ENCODE data around the gene ITPA. TPM values are rescaled to one million over a fixed set of nuclear protein-coding genes. Genes with fewer than 3 reads are reported as not detected.
A peak's percentile ranks its signal among the peaks of the same experiment; 100 is the strongest.
"Not testable (repeated sequence)": the region's sequence is repeated elsewhere in the genome, so short reads cannot be mapped to it uniquely, and the experiment has no call there.

Gene ITPA
- total RNA-seq, 2 experiments from 2014 or later: 42.3 to 49.2 TPM

- Mint-ChIP-seq H3K27me3 (no peaks in the 10 kb centered on the region), H3K4me1 (peaks cover 20% of the 10 kb centered on the region), H3K9me3 (no peaks in the 10 kb centered on the region), H3K36me3 (ENCODE audit: low read depth) (peaks cover 65% of the 10 kb centered on the region), H3K4me3 (no peak overlapping the region), H3K27ac (no peak overlapping the region)
- ChIA-PET CTCF (no interaction called here), POLR2A (no interaction called here)
- no peak for DNase-seq
Observed at GRCh38 chr20:3199206-3199605, 10.1 kb upstream of the ITPA start.

DNA sequence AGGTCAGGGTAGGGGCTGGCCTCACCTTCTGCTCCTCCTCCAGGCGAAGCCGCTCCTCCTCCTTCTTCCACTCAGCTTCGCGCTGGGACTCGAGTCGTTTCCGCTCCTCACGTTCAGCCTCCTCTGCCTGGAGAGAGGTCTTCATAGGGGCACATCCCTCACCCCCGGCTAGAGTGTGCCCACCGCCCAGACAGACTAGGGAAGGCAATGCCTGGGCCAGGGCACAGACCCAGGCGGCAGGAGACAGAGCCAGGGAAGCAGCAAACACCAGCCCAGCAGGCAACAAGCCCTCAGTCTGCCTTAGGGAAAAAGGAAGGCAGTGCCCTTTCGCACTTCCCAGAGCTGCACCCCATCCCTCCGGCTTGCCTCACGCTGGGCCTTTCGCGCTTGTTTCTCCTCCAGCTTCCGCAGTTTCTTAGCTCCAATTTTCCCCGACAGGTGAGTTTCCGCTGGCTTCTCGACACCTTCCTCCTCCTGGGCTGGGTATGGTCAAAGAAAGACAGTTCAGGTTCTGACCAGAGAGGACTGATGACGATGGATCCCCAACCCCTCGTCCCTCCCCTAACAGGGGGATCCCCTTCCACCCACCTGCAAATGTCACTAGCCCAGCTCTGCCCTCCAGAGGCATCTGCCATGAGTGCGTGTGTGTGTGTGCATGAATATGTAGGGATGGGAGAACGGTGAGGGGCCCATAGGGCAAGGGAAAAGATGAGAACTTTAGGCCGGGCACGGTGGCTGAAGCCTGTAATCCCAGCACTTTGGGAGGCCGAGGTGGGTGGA is 9.1 kb upstream of the ITPA start:
- H3K27me3 Mint-ChIP-seq: no peaks in the 10 kb centered on the region
- CTCF ChIA-PET: no interaction called here
- no peak for DNase-seq
- no peak overlapping the region for H3K27ac Mint-ChIP-seq
- no peaks in the 10 kb centered on the region for H3K9me3 Mint-ChIP-seq
- POLR2A ChIA-PET: no interaction called here
- H3K4me3 Mint-ChIP-seq: no peak overlapping the region
- peaks cover 61% of the 10 kb centered on the region for H3K36me3 Mint-ChIP-seq (ENCODE audit: low read depth)
- H3K4me1 Mint-ChIP-seq: peaks cover 26% of the 10 kb centered on the region

DNA sequence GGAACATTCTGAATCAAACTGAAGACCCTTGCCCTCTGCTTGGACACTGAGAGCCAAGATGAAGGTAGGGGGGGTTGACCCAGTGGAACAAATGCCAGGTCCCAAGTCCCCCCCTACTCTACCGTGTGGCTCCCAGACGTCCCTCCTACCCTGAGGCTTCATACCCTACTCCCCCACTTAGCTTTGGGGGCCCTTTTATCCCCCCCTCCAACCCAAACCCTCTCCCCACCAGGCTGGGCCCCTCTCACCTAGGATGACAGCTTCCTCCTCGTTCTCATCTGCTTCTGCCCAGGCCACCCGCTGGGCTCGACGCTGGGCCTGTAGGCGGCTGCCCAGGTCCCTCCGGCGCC is 6.4 kb upstream of the ITPA start:
- H3K27me3 Mint-ChIP-seq: no peaks in the 10 kb centered on the region
- H3K9me3 Mint-ChIP-seq: no peaks in the 10 kb centered on the region
- ChIA-PET POLR2A (interaction anchor here (0.9 to 3.9 kb wide), 18 partner anchors 10 to 551 kb away, joined by 3 to 22 read pairs (median 4); partner anchors contain the start of genes FASTKD5, LZTS3, NOP56 and PTPRA), CTCF (interaction anchor here (0.6 to 1.6 kb wide), 4 partner anchors 16 to 114 kb away, joined by 3 to 6 read pairs (median 4); no protein-coding TSS in a partner anchor)
- peaks cover 42% of the 10 kb centered on the region for H3K36me3 Mint-ChIP-seq (ENCODE audit: low read depth)
- no peak for DNase-seq
- peak overlapping the region; percentile 89 for H3K4me3 Mint-ChIP-seq
- peaks cover 21% of the 10 kb centered on the region for H3K4me1 Mint-ChIP-seq
- H3K27ac Mint-ChIP-seq: peak overlapping the region; percentile 91

- CTCF ChIA-PET: interaction anchor here (1.2 to 1.6 kb wide), 3 partner anchors 15 to 48 kb away, joined by 3 to 6 read pairs (median 5); no protein-coding TSS in a partner anchor
- peak overlapping the region; percentile 89 for H3K4me3 Mint-ChIP-seq
- peaks cover 23% of the 10 kb centered on the region for H3K4me1 Mint-ChIP-seq
- H3K9me3 Mint-ChIP-seq: no peaks in the 10 kb centered on the region
- POLR2A ChIA-PET: interaction anchor here (0.9 to 3.9 kb wide), 22 partner anchors 11 to 552 kb away, joined by 3 to 22 read pairs (median 4); partner anchors contain the start of genes FASTKD5, LZTS3, NOP56 and PTPRA
- peak overlapping the region; percentile 91 for H3K27ac Mint-ChIP-seq
- H3K27me3 Mint-ChIP-seq: no peaks in the 10 kb centered on the region
- peak; percentile 70 for DNase-seq
- H3K36me3 Mint-ChIP-seq (ENCODE audit: low read depth): peaks cover 42% of the 10 kb centered on the region
Observed at GRCh38 chr20:3203315-3204123, 5.8 kb upstream of the ITPA start.

GRCh38 chr20:3204124-3204794 is 5.0 kb upstream of the ITPA start, which contains the start of gene DDRGK1:
Gene DDRGK1, minus strand, starts transcription at chr20:3204682. Its CDS starts 55 bp downstream, at chr20:3204627.
- no peaks in the 10 kb centered on the region for H3K9me3 Mint-ChIP-seq
- DNase-seq: peak; percentile 93
- H3K4me3 Mint-ChIP-seq: peak within 1 kb of the TSS; percentile 89
- CTCF ChIA-PET: interaction anchor here (1.5 to 1.6 kb wide), 2 partner anchors 15 to 48 kb away, joined by 5 to 6 read pairs; no protein-coding TSS in a partner anchor
- no peaks in the 10 kb centered on the region for H3K27me3 Mint-ChIP-seq
- H3K27ac Mint-ChIP-seq: peak within 1 kb of the TSS; percentile 91
- peaks cover 38% of the 10 kb centered on the region for H3K36me3 Mint-ChIP-seq (ENCODE audit: low read depth)
- peaks cover 28% of the 10 kb centered on the region for H3K4me1 Mint-ChIP-seq
- POLR2A ChIA-PET: interaction anchor here (0.9 to 3.9 kb wide), 14 partner anchors 11 to 216 kb away, joined by 3 to 22 read pairs (median 4); partner anchors contain the start of genes FASTKD5, LZTS3, SLC4A11 and UBOX5

- H3K27me3 Mint-ChIP-seq: no peaks in the 10 kb centered on the region
- H3K4me1 Mint-ChIP-seq: peaks cover 25% of the 10 kb centered on the region
- ChIA-PET POLR2A (interaction anchor here (1.2 to 6.1 kb wide), 5 partner anchors 9 to 163 kb away, joined by 4 to 48 read pairs (median 8); partner anchors contain the start of genes FASTKD5, MRPS26, SLC4A11 and UBOX5), CTCF (interaction anchor here (1.0 to 1.9 kb wide), 4 partner anchors 8 to 108 kb away, joined by 3 to 5 read pairs (median 4); no protein-coding TSS in a partner anchor)
- H3K36me3 Mint-ChIP-seq (ENCODE audit: low read depth): peaks cover 23% of the 10 kb centered on the region
- DNase-seq: peak; percentile 24
- peak overlapping the region; percentile 90 for H3K27ac Mint-ChIP-seq
- H3K4me3 Mint-ChIP-seq: peak overlapping the region; percentile 95
- H3K9me3 Mint-ChIP-seq: no peaks in the 10 kb centered on the region
Observed at GRCh38 chr20:3208786-3209256, 477 bp upstream of the ITPA start.

DNA sequence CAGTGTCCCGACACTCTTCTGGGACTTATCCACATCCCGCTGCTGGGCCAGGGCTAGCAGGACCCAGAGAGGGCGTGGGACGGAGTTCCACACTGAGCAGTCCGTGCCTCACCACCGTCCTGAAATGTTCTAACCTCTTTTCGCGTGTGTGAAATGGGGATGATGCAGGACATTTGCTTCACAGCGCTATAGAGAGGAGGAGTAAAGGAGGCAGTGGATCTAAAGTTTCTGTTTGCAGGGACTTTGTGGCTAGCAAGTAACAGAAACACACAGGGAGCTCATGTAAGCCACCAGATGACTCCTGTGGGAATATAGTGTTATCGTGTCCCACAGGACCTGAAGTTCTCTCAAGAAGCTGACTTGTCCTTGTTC is 634 bp downstream of the ITPA start:
- no peak for DNase-seq
- POLR2A ChIA-PET: interaction anchor here (0.9 to 6.1 kb wide), 5 partner anchors 8 to 164 kb away, joined by 3 to 48 read pairs (median 8); partner anchors contain the start of genes FASTKD5, MRPS26 and UBOX5

DNA sequence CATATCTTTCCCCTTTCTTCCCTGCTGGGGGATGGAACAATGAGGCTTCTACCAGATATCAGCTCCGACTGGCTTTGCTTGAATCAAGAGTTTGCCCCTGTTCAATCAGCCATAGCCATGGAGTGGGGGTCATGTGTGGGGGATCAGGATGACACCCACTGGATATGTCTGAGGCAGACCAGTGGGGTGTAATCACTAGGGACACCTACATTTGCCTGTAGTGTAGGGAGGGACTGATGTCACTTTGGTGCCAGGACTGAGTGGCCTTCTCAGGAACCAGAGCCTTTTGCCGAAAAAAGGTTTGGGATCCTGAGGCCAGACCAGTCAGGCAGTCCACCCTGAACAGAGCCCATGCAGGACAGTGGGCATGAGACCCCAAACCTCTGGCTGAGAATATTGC is 1.0 kb downstream of the ITPA start:
- H3K4me1 Mint-ChIP-seq: peaks cover 19% of the 10 kb centered on the region
- ChIA-PET POLR2A (interaction anchor here (0.9 to 6.1 kb wide), 5 partner anchors 8 to 164 kb away, joined by 3 to 48 read pairs (median 8); partner anchors contain the start of genes FASTKD5, MRPS26 and UBOX5), CTCF (interaction anchor here (0.9 to 1.6 kb wide), 5 partner anchors 8 to 157 kb away, joined by 3 to 9 read pairs (median 5); no protein-coding TSS in a partner anchor)
- H3K27me3 Mint-ChIP-seq: no peaks in the 10 kb centered on the region
- H3K9me3 Mint-ChIP-seq: no peaks in the 10 kb centered on the region
- DNase-seq: no peak
- peak overlapping the region; percentile 95 for H3K4me3 Mint-ChIP-seq
- H3K27ac Mint-ChIP-seq: peak overlapping the region; percentile 90
- peaks cover 21% of the 10 kb centered on the region for H3K36me3 Mint-ChIP-seq (ENCODE audit: low read depth)

More for the DNA sequence above, 634 bp downstream of the ITPA start:
- Mint-ChIP-seq H3K27me3 (no peaks in the 10 kb centered on the region), H3K4me1 (peaks cover 20% of the 10 kb centered on the region), H3K9me3 (no peaks in the 10 kb centered on the region), H3K36me3 (ENCODE audit: low read depth) (peaks cover 21% of the 10 kb centered on the region), H3K4me3 (peak overlapping the region; percentile 95), H3K27ac (peak overlapping the region; percentile 90)
- CTCF ChIA-PET: interaction anchor here (0.8 to 1.6 kb wide), 7 partner anchors 9 to 156 kb away, joined by 3 to 9 read pairs (median 4); no protein-coding TSS in a partner anchor

DNA sequence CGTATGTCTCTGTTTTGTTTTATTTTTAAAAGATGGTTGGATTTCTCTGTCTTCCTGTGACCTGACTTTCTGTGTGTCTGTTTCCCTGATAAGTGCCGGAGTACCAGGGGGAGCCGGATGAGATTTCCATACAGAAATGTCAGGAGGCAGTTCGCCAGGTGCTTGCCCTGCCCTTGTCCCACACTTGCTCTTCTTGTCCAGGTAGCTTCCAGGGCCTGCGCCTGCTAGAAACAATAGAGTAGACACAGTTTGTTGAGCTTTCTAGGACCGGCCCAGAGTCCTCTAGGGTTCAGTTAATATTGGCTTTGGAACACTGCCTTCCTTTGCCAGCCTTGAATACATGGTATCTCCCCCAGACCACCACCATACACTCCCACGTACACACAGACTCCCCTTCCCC is 3.9 kb downstream of the ITPA start:
- Mint-ChIP-seq H3K27me3 (no peaks in the 10 kb centered on the region), H3K36me3 (ENCODE audit: low read depth) (peaks cover 21% of the 10 kb centered on the region), H3K4me1 (peaks cover 19% of the 10 kb centered on the region), H3K4me3 (no peak overlapping the region), H3K9me3 (no peaks in the 10 kb centered on the region), H3K27ac (no peak overlapping the region)
- POLR2A ChIA-PET: no interaction called here
- CTCF ChIA-PET: interaction anchor here (1.2 kb wide), 1 partner anchor 103 kb away, joined by 3 read pairs; no protein-coding TSS in a partner anchor
- DNase-seq: no peak

DNA sequence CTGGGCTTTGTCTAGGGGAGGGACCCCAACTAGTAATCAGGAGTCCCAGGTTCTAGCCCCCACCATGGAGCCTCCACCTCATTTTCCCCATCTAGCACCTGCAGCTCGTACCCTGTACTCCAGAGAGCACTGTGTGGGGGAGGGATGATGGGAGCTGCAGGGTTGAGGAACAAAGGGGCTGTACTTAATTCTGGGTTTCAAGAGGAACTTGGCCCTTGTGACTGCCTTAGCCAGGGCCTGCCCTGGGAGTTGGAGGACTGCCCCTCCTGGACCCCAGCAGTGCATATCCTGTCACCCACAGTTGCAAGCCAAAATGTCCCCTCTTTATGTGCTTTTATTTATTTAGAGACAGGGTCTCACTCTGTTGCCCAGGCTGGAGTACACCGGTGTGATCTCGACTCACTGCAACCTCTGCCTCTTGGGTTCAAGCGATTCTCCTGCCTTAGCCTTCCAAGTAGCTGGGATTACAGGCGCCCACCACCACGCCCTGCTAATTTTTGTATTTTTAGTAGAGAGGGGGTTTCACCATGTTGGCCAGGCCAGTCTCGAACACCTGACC is 6.1 kb downstream of the ITPA start:
- H3K4me1 Mint-ChIP-seq, H3K27me3 Mint-ChIP-seq, H3K4me3 Mint-ChIP-seq, H3K27ac Mint-ChIP-seq, POLR2A ChIA-PET, DNase-seq, H3K9me3 Mint-ChIP-seq, CTCF ChIA-PET: not testable (repeated sequence)
- H3K36me3 Mint-ChIP-seq (ENCODE audit: low read depth): peaks cover 14% of the 10 kb centered on the region

DNA sequence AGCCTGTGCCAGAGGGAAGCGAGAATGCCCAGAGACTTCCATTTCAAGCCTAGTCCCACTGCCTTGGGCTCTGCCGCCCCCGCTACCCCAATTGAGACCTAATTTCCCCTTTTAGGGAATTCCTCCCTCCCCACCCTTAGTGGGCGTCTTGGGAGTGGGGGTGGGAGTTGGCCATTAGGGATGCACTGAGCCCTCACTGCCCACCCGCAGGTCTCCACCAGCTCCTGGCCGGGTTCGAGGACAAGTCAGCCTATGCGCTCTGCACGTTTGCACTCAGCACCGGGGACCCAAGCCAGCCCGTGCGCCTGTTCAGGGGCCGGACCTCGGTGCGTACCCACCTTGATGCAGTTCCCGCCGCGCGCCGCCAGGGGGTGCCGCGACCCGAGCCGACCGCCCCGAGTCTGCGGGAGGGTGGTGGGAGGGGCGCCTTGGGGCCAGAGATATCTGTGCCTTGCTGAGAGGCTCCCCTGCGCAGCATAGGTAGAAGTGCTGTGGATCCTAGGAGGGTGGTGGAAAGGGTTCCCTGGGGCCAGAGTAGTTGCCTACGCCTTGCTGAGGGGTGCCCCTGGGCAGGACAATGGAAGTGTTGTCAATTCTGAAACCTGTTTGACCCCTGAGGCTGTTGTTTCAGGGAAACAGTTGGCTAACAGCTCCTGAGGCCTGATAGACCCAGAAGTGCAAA is 9.2 kb downstream of the ITPA start:
- DNase-seq: peak; percentile 79
- ChIA-PET CTCF (interaction anchor here (0.6 to 7.5 kb wide), 22 partner anchors 8 to 416 kb away, joined by 3 to 73 read pairs (median 4); partner anchors contain the start of genes ITPA and SLC4A11), POLR2A (interaction anchor here (0.9 to 1.8 kb wide), 4 partner anchors 9 to 99 kb away, joined by 3 to 8 read pairs (median 3); partner anchors contain the start of gene ITPA)
- no peaks in the 10 kb centered on the region for H3K9me3 Mint-ChIP-seq
- no peaks in the 10 kb centered on the region for H3K27me3 Mint-ChIP-seq
- H3K4me1 Mint-ChIP-seq: peaks cover 12% of the 10 kb centered on the region
- H3K4me3 Mint-ChIP-seq: no peak overlapping the region
- peaks cover 17% of the 10 kb centered on the region for H3K36me3 Mint-ChIP-seq (ENCODE audit: low read depth)
- no peak overlapping the region for H3K27ac Mint-ChIP-seq
